Gastrocnemius medialis (tissue), 4 donors: ENCODE data around the gene HERC3. TPM values are rescaled to one million over a fixed set of nuclear protein-coding genes. Genes with fewer than 3 reads are reported as not detected.

Source experiments
- ATAC-seq, 2 donors: fragments of 150-250 bp; one replicate each; pipeline ENCODE4 v1.9.1; 2016
- DNase-seq, 2 donors: peaks; one replicate each; pipeline ENCODE4 v3.0.0-alpha.2; 2019
- H3K27ac ChIP-seq, 4 donors: fragments of 200-600 bp; sonication (generic); 1 replicate in 1 of 4; 2 replicates in 3 of 4; pipeline ENCODE4 v1.5.1; 2016 to 2018; ENCODE audit warnings: mild to moderate bottlenecking in 2 of 4, moderate library complexity in 1 of 4
- H3K27me3 ChIP-seq, 3 donors: fragments of 200-600 bp; sonication (generic) in 2 of 3; 1 replicate in 1 of 3; 2 replicates in 2 of 3; pipeline versions ENCODE4 v1.5.1 to v1.6.0; 2016 to 2019; ENCODE audit warnings: mild to moderate bottlenecking in 1 of 3, moderate library complexity in 1 of 3
- H3K36me3 ChIP-seq, 2 donors: fragments of 200-600 bp; sonication (generic) in 1 of 2; one replicate each; pipeline ENCODE4 v1.5.1; 2017 to 2018
- H3K4me1 ChIP-seq, 2 donors: fragments of 200-600 bp; sonication (generic) in 1 of 2; one replicate each; pipeline ENCODE4 v1.5.1; 2016 to 2017; ENCODE audit warnings: mild to moderate bottlenecking in 2 of 2
- H3K4me3 ChIP-seq, 4 donors: fragments of 200-600 bp; sonication (generic) in 3 of 4; 1 replicate in 1 of 4; 2 replicates in 3 of 4; pipeline ENCODE4 v1.5.1; 2016 to 2019; ENCODE audit warnings: mild to moderate bottlenecking in 2 of 4
- H3K9me3 ChIP-seq, 3 donors: fragments of 200-600 bp; sonication (generic) in 2 of 3; 1 replicate in 1 of 3; 2 replicates in 2 of 3; pipeline ENCODE4 v1.5.1; 2016 to 2019
- CTCF ChIP-seq, 5 experiments: fragments of 450-650 bp in 3 of 5; fragments of 200-600 bp in 2 of 5; sonication (generic) in 2 of 5; IDR thresholded peaks in 4 of 5; conservative IDR thresholded peaks in 1 of 5; 1 replicate in 4 of 5; 2 replicates in 1 of 5; pipeline ENCODE4 v1.5.1; 2016 to 2019; ENCODE audit warnings: antibody characterized with exemption in 5 of 5, mild to moderate bottlenecking in 3 of 5, moderate library complexity in 3 of 5
- POLR2A ChIP-seq, 2 donors: fragments of 450-650 bp; IDR thresholded peaks; one replicate each; pipeline ENCODE4 v1.6.1; 2017; ENCODE audit warnings: antibody characterized with exemption in 2 of 2, mild to moderate bottlenecking in 2 of 2, moderate library complexity in 2 of 2
- in situ Hi-C, 4 donors: fragments of 200-750 bp; cut with MboI; loops; one replicate each; pipeline versions ENCODE4 v1.15.0 to v1.8.0; 2017; ENCODE audit warnings: low sequenced_read_pairs in 4 of 4
- intact Hi-C: fragments of 100-400 bp; cut with DNase I; formaldehyde crosslinking; loops from one replicate; pipeline ENCODE4 v1.15.1; 2023; ENCODE audit warnings: low total_unique reads
- total RNA-seq, 4 donors: library from RNA; depleted of rRNA; stranded (reverse); fragments of >200 nt; gene quantifications; one replicate each; pipeline versions ENCODE4 v1.1.0 to v1.2.3, GENCODE V29; 2016

Gene HERC3
- total RNA-seq, 4 donors from 2014 or later, result 16.2 to 32.3 (median 21.9) TPM

- in situ Hi-C loops, result loop anchor here in 3 of 4 donors (5.0 to 10.0 kb wide), 4 partner anchors 97 to 320 kb away; no protein-coding TSS in a partner anchor
Measured at GRCh38 chr4:88705223-88705622, 112.9 kb downstream of the HERC3 start.

GRCh38 chr4:88705805-88706492 is 113.7 kb downstream of the HERC3 start:
- no peaks in the 10 kb centered on the region for H3K9me3 ChIP-seq
- H3K4me1 ChIP-seq, result peaks cover 5 to 12% of the 10 kb centered on the region in 2 donors
- H3K27me3 ChIP-seq, result no peaks in the 10 kb centered on the region
- H3K4me3 ChIP-seq, result no peak overlapping the region
- no peak for TF ChIP-seq CTCF (IDR thresholded peaks at IDR 0.05 in 4 of 5, conservative IDR thresholded peaks at IDR 0.05 in 1 of 5)
- TF ChIP-seq POLR2A (IDR thresholded peaks at IDR 0.05), result no peak
- peaks cover 0 to 28% of the 10 kb centered on the region in 2 donors for H3K36me3 ChIP-seq
- DNase-seq, result no peak
- intact Hi-C loops (loop anchor here (1.0 to 10.0 kb wide), 5 partner anchors 59 to 409 kb away; partner anchors contain the start of gene TIGD2), in situ Hi-C loops (loop anchor here in 3 of 4 donors (5.0 to 10.0 kb wide), 4 partner anchors 96 to 319 kb away; no protein-coding TSS in a partner anchor)
- H3K27ac ChIP-seq, result peak overlapping the region in 3 of 4 donors; percentile 61 to 75 (median 71)
- ATAC-seq, result peak in 1 of 2 donors; percentile 43

More at GRCh38 chr4:88705223-88705622, 112.9 kb downstream of the HERC3 start:
- Histone ChIP-seq H3K27ac (no peak overlapping the region), H3K9me3 (no peaks in the 10 kb centered on the region), H3K4me3 (no peak overlapping the region), H3K4me1 (peaks cover 5 to 12% of the 10 kb centered on the region in 2 donors), H3K27me3 (no peaks in the 10 kb centered on the region), H3K36me3 (peaks cover 0 to 27% of the 10 kb centered on the region in 2 donors)
- intact Hi-C loops, result loop anchor here (10.0 kb wide), 2 partner anchors 200 to 410 kb away; partner anchors contain the start of gene TIGD2
- ATAC-seq, result no peak
- no peak for TF ChIP-seq CTCF (IDR thresholded peaks at IDR 0.05 in 4 of 5, conservative IDR thresholded peaks at IDR 0.05 in 1 of 5)
- TF ChIP-seq POLR2A (IDR thresholded peaks at IDR 0.05), result no peak
- DNase-seq, result no peak

- Histone ChIP-seq H3K4me1 (peaks cover 5 to 12% of the 10 kb centered on the region in 2 donors), H3K27me3 (no peaks in the 10 kb centered on the region), H3K27ac (peak overlapping the region; percentile 61 to 75 (median 70)), H3K9me3 (no peaks in the 10 kb centered on the region), H3K36me3 (peaks cover 0 to 32% of the 10 kb centered on the region in 2 donors), H3K4me3 (no peak overlapping the region)
- TF ChIP-seq POLR2A (IDR thresholded peaks at IDR 0.05) (no peak), CTCF (IDR thresholded peaks at IDR 0.05 in 4 of 5, conservative IDR thresholded peaks at IDR 0.05 in 1 of 5) (peak; percentile 40 to 73 (median 62))
- in situ Hi-C loops (loop anchor here in 3 of 4 donors (5.0 to 10.0 kb wide), 4 partner anchors 96 to 318 kb away; no protein-coding TSS in a partner anchor), intact Hi-C loops (loop anchor here (1.0 to 10.0 kb wide), 5 partner anchors 58 to 408 kb away; partner anchors contain the start of gene TIGD2)
- DNase-seq (peak; percentile 23 to 62), ATAC-seq (peak; percentile 98)
Measured at GRCh38 chr4:88706574-88706973, 114.3 kb downstream of the HERC3 start.

GRCh38 chr4:88709989-88710388 is 117.7 kb downstream of the HERC3 start:
- TF ChIP-seq POLR2A (IDR thresholded peaks at IDR 0.05) (no peak), CTCF (IDR thresholded peaks at IDR 0.05 in 4 of 5, conservative IDR thresholded peaks at IDR 0.05 in 1 of 5) (no peak)
- Histone ChIP-seq H3K4me3 (no peak overlapping the region), H3K36me3 (peaks cover 0 to 27% of the 10 kb centered on the region in 2 donors), H3K27me3 (no peaks in the 10 kb centered on the region), H3K9me3 (no peaks in the 10 kb centered on the region), H3K27ac (no peak overlapping the region), H3K4me1 (peaks cover 11 to 22% of the 10 kb centered on the region in 2 donors)
- intact Hi-C loops (loop anchor here (10.0 kb wide), 2 partner anchors 195 to 405 kb away; partner anchors contain the start of gene TIGD2), in situ Hi-C loops (loop anchor here (5.0 to 10.0 kb wide), 4 partner anchors 92 to 315 kb away; no protein-coding TSS in a partner anchor)
- ATAC-seq, result no peak
- no peak for DNase-seq
